HG03139 (cell line): ENCODE data around the gene SSX2IP.
"Not testable (repeated sequence)": the region's sequence is repeated elsewhere in the genome, so short reads cannot be mapped to it uniquely, and the experiment has no call there.

Experiments used
- ATAC-seq: cut with Tn5 transposase; IDR thresholded peaks from one replicate; pipeline ENCODE4 v1.9.1; 2021; ENCODE audit not compliant: unreplicated experiment

SSX2IP gene, protein sequence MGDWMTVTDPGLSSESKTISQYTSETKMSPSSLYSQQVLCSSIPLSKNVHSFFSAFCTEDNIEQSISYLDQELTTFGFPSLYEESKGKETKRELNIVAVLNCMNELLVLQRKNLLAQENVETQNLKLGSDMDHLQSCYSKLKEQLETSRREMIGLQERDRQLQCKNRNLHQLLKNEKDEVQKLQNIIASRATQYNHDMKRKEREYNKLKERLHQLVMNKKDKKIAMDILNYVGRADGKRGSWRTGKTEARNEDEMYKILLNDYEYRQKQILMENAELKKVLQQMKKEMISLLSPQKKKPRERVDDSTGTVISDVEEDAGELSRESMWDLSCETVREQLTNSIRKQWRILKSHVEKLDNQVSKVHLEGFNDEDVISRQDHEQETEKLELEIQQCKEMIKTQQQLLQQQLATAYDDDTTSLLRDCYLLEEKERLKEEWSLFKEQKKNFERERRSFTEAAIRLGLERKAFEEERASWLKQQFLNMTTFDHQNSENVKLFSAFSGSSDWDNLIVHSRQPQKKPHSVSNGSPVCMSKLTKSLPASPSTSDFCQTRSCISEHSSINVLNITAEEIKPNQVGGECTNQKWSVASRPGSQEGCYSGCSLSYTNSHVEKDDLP

GRCh38 chr1:84690397-84691121, at the start of gene SSX2IP:
TSS of gene SSX2IP (minus strand) at chr1:84690461. CDS start at chr1:84671219, 19,242 bp downstream.
- peak; percentile 93 for ATAC-seq

DNA sequence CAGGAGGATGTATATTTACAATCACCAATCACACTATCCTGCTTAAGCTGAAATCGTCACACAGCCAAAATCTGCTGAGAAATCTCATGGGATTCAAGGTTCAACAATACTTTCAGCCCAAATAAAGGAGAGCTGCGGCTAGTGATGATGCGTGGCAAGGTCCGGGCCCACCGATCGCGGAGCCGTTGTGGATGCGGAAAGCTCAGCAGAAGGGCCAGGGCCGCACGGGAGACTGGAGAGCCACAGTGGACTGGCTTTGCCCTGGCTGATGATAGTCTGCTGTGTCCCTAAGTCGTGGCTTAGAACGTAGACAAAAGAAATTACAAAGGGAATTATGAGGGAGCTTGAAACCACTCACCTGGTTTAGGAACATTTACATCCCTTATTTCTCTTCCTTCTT, 48.0 kb upstream of the SSX2IP start:
- no peak for ATAC-seq

GRCh38 chr1:84737590-84737989, 47.3 kb upstream of the SSX2IP start:
- ATAC-seq: no peak

GRCh38 chr1:84736944-84737343, 46.7 kb upstream of the SSX2IP start:
- ATAC-seq: no peak

DNA sequence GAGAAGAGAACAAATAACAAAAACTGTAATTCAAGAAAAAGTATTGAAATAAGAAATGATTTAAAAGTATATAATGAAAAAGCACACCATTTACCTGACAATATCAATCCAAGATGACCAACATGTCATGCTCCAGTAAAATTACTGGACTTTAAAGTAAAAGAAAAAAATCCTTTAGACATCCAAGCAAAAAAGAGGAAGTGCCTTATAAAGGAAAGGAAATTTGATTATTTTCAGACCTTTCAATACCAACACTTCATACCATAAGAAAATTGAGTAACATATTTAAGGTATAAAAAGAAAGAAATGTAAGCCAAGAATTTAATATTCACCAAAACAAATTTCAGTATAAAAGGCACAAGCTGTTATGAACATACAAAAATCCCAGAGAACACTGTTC, 46.2 kb upstream of the SSX2IP start:
- no peak for ATAC-seq

GRCh38 chr1:84735483-84735882, 45.2 kb upstream of the SSX2IP start:
- no peak for ATAC-seq

DNA sequence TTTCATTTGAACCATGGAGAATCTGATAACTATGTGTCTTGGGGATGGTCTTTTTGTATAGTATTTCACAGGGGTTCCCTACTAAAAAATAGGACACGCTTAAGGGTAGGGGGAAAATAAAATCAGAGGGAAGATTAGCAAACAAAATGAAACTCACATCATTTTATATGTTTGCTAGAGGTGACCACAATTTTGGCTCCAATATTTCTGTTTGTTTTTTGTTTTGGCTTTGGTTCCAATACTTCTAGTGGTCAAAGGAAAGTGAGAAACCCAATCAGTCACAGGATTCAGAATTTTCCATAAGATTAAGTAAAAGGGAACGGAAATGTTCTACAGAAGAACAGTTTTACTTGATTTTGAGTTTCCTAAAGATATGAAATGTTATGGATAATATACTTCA, 42.3 kb upstream of the SSX2IP start:
- no peak for ATAC-seq

DNA sequence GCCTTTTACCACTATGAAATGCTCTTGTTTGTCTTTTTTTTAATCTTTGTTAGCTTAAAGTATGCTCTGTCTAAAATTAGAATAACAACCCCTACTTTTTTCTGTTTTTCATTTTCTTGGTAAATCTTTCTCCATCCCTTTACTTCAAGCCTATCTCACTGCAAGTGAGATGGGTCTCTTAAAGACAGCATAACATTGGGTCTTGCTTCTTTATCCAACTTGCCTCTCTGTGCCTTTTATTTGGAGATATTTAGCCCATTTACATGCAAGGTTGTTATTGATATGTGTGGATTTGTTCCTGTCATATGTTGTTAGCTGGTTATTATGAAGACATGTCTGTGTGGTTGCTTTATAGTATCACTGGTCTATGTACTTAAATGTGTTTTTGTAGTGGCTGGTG, 41.3 kb upstream of the SSX2IP start:
- no peak for ATAC-seq

DNA sequence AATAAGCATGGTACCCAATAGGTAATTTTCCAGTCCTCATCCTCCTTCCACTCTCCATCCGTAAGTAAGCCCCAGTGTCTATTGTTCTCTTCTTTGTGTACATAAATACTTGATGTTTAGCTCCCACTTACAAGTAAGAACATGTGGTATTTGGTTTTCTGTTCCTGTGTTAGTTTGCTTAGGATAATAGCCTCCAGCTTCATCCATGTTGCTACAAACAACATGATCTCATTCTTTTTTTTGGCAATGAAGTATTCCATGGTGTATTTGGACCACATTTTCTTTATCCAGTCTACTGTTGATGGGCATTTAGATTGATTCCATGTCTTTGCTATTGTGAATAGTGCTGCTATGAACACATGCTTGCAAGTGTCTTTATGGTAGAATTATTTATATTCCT, 37.5 kb upstream of the SSX2IP start:
- ATAC-seq: not testable (repeated sequence)

GRCh38 chr1:84726593-84727499, 36.6 kb upstream of the SSX2IP start:
- ATAC-seq: no peak

DNA sequence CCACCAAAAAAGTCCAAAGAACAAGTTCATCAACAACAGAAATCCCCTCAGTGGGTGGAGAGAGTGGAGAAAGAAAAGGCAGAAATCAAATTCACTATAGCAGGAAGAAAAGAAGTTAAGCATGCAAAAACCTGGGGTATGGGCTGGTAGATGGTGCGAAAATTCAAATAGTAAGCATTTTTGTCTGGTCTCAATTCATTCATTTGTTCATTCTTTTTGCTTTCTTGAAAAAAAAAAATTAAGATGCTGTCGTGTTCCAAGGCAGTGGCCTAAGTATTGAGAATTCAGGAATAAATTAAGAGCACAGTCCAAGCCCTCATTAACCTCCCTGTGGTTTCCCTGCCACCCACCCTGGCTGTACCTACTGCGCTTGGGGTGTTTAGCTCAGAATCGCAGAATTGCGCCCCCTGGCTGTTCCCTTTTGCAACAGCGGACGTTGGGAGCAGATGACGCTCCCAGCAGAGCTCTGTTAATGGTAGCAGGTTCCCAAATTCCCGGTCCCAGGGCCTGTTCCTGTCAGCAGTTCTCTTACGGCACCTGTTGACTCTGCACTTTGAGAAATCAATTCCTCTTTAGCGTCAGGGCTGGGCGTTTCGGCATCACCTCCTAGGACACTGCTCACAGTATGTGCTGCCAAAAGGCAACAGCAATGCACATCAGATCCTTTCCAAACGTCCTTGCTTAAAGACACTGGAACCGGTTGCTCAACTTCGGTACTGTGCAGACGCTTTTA, 34.0 kb upstream of the SSX2IP start:
- ATAC-seq: no peak

GRCh38 chr1:84722794-84723193, 32.5 kb upstream of the SSX2IP start:
- no peak for ATAC-seq

DNA sequence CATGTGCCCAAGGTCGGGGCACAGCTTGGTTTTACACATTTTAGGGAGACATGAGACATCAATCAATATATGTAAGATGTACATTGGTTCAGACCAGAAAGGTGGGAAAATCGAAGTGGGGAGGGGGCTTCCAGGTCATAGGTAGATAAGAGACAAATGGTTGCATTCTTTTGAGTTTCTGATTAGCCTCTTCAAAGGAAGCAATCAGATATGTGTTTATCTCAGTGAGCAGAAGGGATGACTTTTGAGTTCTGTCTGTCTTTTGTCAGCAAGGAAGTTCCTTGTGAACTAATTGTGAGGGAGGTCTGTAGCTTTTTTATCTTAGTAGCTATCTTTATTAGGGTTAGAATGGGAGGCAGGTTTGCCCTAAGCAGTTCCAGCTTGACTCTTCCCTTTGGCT, 31.6 kb upstream of the SSX2IP start:
- ATAC-seq: not testable (repeated sequence)

- no peak for ATAC-seq
Observed at GRCh38 chr1:84721152-84721551, 30.9 kb upstream of the SSX2IP start.

DNA sequence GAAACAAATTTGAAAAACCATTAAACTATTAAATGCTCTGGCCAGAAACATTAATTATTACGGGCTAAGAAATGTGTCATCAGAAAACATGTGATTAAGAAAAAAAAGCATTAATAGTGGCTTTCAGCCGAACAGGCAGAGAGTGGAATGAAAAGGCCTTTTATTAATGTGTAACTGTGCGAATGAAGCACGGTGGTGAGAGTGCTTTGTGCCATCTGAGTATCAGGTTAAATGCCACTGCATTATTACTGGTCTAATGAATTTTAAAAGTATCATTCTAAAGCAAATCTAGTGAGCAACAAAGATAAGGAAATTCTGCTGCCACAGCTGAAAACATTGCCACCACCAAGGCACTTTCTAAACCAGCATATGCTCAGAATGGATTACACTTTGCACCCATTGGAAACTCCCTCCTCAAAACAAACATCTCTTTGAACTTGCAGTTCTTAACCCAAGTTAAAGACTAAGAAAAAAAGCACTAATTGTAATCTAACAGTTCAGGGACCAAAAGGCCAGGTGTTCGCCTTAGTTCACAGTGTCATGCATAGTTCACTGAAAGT, 30.0 kb upstream of the SSX2IP start:
- no peak for ATAC-seq

DNA sequence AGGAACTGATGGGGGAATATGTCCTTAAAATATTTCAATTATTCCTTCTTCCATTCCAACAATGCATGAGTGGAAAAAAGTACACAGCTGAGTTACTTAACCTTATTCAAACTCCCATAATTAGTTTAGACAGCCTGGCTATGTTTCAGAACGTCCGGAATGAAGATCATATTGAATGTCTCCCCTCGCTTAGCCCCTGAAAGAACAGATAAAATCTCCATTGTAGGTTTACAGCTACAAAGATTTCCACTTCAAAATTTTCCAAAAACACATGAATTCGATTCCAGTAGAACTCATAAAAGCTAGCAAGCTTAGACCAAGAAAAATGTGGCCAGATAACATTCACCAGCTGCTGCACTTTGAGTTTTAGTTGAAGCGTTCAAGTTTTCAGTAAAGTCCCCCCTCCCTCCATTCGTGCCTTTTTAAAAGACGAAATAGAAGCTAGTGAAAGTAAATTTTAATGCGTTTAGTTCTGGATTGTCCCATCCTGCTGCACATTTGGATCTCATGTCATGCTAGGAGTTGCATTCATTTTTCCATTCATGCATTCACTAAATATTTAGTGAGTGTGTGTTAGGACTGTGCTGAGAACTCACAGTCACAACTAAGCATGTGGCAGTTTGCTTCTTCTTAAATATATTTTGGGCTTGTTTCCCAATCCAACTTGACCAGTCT, 29.4 kb upstream of the SSX2IP start:
- ATAC-seq: no peak

DNA sequence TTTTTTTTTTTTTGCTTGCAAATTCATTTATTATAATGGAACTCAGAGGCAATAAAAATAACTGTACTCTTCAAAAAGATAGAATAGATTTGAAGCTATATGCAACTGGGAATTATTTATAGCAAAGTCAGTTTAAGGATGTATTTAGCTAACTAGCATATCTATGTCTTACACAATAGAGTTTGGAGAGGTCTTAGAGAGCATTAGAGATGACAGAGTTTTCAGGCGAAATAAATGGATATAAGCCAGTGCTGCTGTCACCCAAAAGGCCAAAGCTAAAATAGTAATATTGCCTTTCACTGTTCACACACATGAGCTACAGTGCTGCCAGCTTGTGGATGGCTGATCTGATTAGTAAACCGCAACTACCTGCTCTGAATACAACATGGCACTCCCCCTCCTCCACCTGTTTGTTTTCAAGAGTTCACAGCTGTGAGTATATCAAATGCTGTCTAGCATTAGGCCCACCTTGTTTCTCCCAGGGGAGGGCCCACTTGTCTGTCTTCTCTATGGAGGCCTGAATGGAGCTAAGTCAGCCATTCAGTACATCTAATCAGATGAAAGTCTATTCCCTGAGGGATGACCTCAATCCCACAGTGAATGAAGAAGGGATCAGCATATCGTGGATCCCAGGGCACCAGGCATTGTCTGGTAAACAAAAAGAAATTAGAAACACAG, 25.2 kb upstream of the SSX2IP start:
- ATAC-seq: no peak

DNA sequence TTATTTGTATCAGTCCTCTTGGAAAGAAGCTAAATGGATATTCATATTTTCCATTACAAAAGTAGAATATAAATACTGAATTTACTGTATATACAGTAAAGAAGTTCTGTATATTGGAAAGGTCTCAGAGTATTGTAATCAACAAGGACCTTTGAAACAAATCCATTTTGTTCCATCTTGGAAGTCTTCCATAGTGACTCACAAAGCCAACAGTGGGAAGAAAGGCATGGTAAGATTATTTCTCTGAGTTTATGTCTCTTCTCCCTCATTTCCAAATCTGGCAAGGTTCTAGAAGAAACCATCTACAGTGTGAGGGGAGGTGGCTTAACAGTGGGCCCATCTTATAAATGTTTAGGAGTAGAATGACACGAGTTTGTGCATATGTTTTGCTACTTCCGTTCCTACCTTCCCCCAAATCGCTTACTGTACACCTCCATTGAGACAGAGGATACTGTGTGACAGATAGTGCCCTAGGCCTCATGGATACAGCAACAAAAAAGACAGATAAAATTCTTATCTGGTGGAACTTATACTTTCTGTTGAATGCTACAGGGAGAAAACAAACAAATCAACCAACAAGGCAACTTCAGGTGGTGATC, 22.1 kb upstream of the SSX2IP start:
- no peak for ATAC-seq
